NOMO-1 (cell line): Measurements from ENCODE around the gene TP53I13.
A peak's percentile ranks its signal among the peaks of the same experiment; 100 is the strongest.

Source experiments
- DNase-seq, 2 experiments: peaks; one replicate each; lab custom pipeline; 2025; ENCODE audit not compliant: unreplicated experiment in 2 of 2; lab: John Stamatoyannopoulos, UW

The TP53I13 gene

DNA sequence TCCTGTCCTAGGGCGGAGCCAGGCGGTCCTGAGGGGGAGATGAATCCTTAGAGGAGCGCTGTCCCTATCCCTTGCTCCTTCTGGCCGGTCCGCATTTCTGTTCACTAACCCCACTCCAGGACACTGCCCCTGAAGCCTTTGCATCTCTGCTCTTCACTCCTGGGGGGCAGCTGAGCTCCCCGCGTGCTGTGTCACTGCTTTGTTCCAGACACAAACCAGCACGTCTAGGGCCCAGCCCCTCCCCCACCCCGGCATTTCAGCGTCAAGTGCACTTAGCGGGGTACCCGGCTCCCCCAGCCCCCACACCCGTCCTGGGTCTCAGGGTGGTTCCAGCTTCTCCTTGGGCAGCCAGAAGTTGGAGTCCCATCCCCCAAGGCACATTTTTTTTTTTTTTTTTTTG lies 45.4 kb downstream of the TP53I13 start:
- DNase-seq: no peak

DNA sequence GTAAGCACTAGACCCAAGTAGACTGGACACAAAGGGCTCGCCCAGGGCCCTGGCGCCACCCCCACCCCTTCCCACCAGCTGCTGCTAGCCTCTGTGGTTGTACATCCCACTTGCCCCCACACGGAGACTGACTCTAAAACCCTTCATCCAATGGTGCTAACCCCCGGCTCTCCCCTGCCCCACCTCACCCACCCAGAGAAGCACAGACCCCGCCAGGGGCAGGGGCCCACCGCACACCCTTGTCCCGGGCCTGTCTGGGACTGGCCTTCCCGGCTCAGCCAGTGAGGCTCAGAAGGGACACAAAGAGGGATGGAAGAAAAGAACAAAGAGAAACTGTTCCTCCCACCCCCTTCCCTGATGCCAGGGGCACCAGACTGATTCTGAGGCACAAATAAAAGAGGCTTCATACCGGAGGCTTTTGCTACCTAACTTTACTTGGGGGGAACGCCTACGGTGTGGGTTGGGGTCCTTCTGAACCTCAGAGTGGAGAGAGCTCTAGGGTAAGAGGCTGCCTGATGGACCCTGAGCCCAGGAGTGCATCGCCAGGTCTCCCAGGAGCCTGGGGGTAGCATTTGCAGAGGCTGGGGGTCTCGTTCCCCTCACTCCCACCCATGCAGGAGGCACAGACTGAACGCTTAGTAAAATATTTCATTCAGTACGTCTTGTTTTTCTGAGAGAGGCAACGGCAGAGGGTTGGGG lies 46.0 kb downstream of the TP53I13 start:
- DNase-seq: no peak

DNA sequence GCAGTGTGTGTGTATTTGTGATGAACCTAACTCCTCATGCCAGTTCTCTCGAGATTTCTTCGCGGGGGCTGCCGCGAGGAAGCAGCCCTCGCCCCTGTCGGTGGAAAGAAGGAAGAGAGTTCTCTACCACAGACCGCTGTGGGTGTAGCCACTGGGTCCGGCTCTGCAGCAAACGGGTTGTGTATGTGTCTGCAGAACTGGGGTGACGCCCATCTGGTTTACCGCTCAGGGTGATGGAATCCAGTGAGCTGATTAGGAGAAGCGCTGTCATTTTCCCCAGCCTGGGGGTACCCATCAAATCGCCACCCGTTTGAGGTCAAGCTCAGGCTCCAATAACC lies 46.5 kb downstream of the TP53I13 start:
- peak in 1 of 2 experiments; percentile 25 for DNase-seq

DNA sequence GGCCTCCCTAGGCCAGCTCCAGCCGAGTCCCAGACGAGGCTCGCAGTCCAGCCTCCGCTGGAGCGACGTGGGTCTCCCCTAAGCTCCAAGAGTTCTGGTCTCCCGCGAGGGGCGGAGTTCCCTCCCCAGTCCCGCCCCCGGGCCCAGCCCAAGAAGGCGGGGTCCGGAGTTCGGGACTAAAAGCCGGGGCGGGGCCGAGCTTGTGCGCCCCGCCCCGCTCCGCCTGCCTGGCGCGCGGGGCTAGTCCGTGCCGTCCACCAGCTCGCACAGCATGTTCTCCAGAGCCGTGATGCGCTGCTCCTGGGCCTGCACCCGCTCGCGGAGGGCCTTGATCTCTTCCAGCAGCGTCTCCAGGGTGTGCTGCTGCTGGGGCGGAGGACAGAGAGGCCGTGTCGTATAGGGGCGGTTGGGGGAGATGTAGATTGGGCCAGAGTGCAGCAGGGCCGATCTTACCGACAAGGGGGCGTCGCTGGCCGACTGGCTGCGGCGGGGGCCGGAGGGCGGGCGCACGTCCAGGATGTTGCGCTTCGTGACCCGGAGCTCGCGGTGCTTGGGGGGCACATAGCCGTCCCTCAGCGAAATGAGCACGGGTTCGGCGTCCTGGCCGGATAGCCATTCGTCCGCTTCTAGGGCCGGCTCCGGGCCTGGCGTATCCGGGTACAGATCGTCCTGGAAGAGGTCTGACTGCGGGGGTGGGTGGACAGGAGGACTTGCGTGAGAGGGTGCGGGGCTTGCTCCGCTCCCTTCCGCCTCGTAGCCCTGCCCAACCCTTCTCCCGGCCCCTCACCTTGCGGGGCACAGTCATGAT lies 47.2 kb downstream of the TP53I13 start:
- DNase-seq: peak; percentile 68 to 88

DNA sequence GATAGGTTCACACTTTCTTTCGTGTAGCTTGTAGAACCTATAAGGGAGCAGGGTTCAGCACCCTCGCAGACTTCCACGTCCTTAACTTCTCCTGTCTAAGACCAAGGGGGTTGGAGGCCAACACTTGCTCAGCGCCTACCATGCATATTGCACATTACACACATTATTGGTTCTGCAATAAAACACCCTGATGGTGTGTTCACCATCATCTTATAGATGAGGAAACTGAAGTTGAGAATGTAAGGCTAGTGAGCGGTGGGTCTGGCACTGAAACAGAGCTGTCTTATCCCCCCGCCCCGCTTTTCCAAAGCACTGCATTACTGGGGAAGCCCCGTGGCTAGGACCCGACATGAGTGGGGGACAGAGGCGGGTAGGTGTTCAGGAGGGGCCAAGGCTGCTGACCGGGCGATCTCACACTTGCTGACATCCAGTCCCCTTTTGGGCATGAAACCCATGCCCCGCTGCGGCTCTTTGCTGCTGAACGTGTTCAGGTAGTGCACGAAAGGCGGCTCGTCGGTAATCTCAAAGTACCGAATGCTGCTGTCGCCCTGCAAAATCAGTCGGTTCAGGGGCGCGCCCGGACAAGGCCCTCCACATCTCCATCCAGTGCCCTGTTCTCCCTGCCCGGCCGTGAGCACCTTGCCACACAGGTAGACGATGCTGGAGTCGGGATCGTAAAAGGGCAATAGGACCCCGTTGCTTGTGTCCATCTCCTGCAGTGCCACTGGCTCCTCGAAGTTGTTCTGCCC lies 48.0 kb downstream of the TP53I13 start:
- no peak for DNase-seq

DNA sequence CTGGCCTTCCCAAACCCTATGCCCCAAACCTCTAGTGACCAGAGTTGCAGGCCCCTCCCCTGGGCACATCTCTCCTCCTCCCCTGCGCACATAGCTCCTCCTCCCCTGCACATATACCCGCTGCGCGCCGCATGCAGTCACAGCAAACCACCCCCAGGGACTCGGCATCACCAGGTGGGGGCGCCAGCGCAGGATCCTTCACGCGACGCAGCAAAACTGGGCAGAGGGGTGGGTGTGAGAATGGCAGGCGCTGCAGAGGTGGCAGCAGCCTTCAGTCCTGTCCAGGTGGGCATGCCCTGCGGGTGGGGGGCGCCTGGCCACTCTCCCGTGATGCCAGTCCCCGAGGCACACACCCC lies 48.6 kb downstream of the TP53I13 start:
- peak; percentile 83 to 87 for DNase-seq

DNA sequence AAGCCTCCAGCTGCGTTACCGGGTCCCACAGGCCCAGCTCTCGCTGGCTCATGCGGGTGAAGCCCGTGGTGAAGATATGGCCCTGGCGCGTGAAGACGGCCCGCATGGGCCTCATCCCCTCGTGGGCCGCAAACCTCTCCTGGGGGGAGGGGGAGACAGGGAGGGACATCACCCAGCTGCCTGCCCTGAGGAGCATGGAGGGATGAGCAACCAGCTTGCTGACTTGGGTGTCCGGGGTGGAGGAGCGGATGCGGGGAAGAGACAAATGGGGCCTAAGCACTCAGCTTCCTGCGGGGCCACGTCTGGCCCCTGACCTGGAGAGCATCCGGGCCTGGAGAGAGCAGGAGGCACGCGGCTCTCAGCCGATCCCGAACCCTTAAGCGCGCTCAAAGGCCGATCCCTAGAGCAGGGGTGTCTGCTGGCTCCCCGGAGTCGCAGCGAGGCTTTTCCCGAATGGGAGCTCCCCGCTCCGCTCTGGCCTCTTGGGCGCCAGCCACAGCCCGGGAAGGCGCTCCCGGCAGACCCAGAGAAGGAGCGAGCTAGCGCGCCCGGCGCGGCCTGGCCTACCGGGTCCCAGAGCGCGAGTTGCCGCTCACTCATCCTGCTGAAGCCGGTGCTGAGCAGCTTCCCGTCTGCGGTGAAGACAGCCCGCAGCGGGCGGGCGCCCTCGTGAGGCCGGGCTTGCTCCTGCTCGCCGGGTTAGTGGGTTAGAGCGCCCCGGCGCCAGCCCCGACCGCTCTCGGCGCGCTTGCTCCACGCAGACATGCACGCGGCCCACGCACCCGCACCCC lies 49.2 kb downstream of the TP53I13 start:
- peak; percentile 74 to 80 for DNase-seq

DNA sequence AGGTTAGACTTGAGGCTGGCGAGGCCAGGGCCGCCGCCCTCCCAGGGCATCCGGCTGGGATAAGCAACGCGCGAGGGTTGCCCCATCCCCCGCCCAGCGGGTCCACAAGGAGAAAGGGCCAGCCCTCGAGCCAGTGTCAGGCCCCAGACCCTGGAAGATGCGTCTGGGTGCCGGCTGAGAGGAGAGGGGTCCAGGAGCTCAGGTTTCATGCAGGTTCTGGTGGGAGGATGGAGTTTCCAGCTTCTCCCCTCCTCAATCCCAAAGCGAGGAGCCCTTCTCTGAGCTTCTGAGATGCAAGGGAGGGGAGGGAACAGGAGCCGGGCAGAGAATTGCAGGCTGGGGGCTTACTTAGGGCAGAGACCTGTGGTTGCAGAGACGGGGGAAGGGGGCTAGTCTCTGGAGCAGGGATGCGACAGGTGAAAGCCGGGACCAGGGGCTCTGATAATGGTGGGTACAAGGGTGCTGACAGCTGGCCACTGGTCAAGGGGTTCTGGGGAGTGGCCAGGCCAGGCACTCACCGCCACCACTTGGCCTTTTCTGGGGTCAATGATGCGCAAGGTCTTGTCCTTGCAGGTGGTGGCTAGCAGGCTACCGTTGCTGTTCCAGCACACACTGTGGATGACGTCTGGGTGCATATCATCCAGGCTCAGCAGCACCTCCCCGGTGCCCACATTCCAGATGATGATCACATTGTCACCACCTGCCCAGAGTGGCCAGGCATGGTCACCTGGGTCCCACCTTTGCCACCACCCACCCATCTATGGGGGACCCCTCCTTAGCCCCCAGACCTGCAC lies 50.0 kb downstream of the TP53I13 start:
- DNase-seq: no peak

DNA sequence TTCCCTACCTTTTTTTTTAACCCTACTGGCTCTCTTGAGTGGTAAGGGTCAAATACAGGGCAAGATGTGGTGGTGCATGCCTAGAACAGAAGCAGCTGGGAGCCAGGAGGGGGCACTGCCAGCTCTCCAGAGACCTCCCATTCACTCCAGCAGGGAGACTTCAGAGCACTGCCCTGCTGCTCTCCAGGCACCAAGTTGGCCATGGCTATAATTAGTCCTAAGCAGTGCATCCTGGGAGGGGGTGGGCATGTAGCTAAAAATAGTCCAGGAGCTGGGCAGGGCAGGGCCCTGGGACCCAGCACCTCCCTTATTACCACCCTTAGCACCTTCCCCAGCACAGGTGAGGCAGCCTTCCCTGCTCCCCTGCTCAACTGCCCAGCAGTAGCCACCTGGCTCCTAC lies 50.8 kb downstream of the TP53I13 start:
- DNase-seq: no peak

DNA sequence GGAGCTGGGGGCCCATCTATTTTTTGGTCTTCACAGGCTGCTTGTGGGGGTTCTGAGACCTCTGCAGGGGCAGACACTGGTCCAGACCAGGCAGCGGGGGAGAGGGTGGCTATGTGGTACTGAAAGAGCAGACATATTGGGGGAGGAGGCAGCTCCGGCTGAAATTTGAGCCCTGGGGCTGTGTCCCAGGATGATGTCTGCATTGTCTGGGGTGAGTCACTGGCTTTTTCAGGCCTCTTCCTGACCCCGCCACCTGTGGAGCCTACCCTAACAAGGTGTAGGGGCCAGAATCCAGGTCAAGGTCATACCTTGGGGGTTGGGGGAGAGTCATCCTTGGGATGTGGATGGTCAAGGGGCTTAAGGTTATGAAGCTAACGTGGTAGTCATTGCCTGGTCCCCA lies 51.8 kb downstream of the TP53I13 start:
- no peak for DNase-seq

DNA sequence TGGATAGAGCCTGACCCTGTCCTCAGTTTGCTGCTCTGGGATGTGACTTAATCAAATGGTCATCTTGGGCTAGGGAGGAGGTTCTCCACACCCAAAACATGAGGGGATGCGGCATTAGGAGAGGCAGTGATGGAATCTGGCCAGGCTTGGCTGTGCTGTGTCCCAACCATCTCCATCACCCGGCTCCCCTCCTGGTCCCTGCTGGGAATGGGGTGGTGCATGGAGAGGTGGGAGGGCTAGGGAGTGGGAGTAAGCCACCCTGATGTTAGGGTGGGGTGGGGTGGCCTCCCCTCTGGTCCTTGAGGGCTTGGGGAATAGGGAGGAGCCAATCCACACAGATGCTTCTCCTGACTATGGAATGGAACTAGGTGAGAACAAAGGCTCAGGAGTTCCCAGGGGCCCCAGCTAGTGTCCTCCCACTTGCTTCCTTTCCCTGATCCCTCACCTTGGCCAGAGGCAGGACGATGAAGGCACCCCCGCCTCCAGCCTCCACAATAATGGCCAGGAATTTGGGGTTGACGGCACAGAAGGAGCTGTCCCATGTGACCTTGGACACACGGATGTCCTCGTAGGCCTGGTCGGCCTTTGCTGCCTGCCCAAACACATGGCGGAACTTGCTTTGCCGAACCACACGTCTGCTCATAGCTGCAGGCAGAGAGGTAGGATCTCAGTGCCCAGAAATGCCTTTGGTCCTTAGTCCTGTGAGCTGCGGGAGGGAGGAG lies 52.4 kb downstream of the TP53I13 start:
- DNase-seq: no peak

DNA sequence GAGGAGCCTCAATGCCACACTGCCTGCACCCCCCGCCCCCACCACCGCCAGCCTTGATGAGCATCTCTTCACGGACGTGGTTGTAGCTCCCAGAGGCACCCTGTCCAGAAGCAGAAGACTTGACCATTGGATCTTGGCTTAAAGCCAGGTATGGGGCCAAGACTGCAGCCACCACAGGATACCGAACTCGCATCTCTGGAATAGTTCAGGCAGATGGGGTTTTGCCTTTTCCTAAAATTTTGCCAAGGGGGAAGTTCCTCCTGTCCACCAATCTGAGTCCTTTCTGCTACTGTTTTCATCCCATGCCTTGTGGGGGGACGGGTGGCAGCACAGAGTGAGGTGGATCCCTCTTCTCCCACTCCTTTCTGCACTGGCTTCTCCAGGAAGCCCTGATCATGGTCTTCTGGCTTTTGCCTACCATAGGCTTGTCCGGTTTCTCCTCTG lies 53.3 kb downstream of the TP53I13 start:
- DNase-seq: no peak
